Right lobe of liver (tissue), 6 donors: Measurements from ENCODE around the gene ELFN1. TPM values are rescaled to one million over a fixed set of nuclear protein-coding genes. Genes with fewer than 3 reads are reported as not detected.
A peak's percentile ranks its signal among the peaks of the same experiment; 100 is the strongest.

Source experiments
- ATAC-seq, 4 donors: fragments of 200-7000 bp; cut with Tn5 transposase; one replicate each; pipeline ENCODE4 v1.9.1; 2020; ENCODE audit warnings: mild to moderate bottlenecking in 4 of 4, moderate library complexity in 4 of 4
- DNase-seq, 3 donors: peaks; one replicate each; pipeline ENCODE4 v3.0.0-alpha.2; 2020
- H3K27ac ChIP-seq, 3 donors: fragments of 200-600 bp; one replicate each; pipeline ENCODE4 v1.8.0; 2022
- H3K27me3 ChIP-seq, 2 donors: fragments of 200-600 bp; one replicate each; pipeline ENCODE4 v1.8.0; 2022
- H3K36me3 ChIP-seq, 4 donors: fragments of 200-600 bp; sonication (generic) in 1 of 4; one replicate each; pipeline versions ENCODE4 v1.5.1 to v1.8.0; 2017 to 2022; ENCODE audit warnings: control low read depth in 1 of 4
- H3K4me1 ChIP-seq, 4 donors: fragments of 200-600 bp; sonication (generic) in 1 of 4; one replicate each; pipeline versions ENCODE4 v1.5.1 to v1.8.0; 2017 to 2022; ENCODE audit warnings: control low read depth in 1 of 4
- H3K4me3 ChIP-seq, 3 donors: fragments of 200-600 bp; one replicate each; pipeline ENCODE4 v1.8.0; 2022
- H3K9me3 ChIP-seq, 4 donors: fragments of 200-600 bp; sonication (generic) in 1 of 4; one replicate each; pipeline versions ENCODE4 v1.5.1 to v1.8.0; 2017 to 2022; ENCODE audit warnings: control low read depth in 1 of 4
- CTCF ChIP-seq, 4 donors: fragments of 200-600 bp in 3 of 4; fragments of 450-650 bp in 1 of 4; IDR thresholded peaks; one replicate each; pipeline versions ENCODE4 v1.5.1 to v1.8.0; 2016 to 2022; ENCODE audit warnings: antibody characterized with exemption in 4 of 4, mild to moderate bottlenecking in 2 of 4
- POLR2A ChIP-seq: fragments of 450-650 bp; IDR thresholded peaks from one replicate; pipeline ENCODE4 v1.6.1; 2017; ENCODE audit warnings: antibody characterized with exemption, mild to moderate bottlenecking
- WGBS: methylation state at CpG from one replicate; pipeline ENCODE4 v1.1.6; 2018; ENCODE audit warnings: low coverage, low lambda C conversion rate; ENCODE audit not compliant: insufficient coverage; ENCODE audit errors: missing lambda C conversion rate; 5-methylcytosine and 5-hydroxymethylcytosine counted together
- intact Hi-C, 2 donors: fragments of 100-400 bp; cut with DNase I; formaldehyde crosslinking; loops; one replicate each; pipeline versions ENCODE4 v1.11.2 to v1.14.1; 2022
- total RNA-seq, 6 experiments: library from RNA; depleted of rRNA in 2 of 6; stranded (reverse); fragments of >200 nt in 2 of 6; fragmentation: NEBNext Ultra II Directional in 3 of 6; extraction: Animal tissue kit (Norgen Biotek cat#: 25700) in 3 of 6; gene quantifications; one replicate each; pipeline versions ENCODE4 v1.1.0 to v1.2.4, GENCODE V29; 2016 to 2023
- donor health status: DM: no; HTN: yes; CAD: no.
- donor health status: DM: no; HTN: no; CAD: no.
- donor health status: DM: no; HTN: no; CAD: no.
- donor health status: DM: no; HTN: yes; CAD: no.
- donor health status: DM: no; HTN: yes; CAD: no.

Gene ELFN1
- total RNA-seq, 6 experiments from 2014 or later: 5.4 to 13.0 (median 7.5) TPM

- no peak for DNase-seq
Measured at GRCh38 chr7:1741751-1742554, 71.9 kb downstream of the ELFN1 start.

GRCh38 chr7:1742555-1743303, 72.7 kb downstream of the ELFN1 start:
- Histone ChIP-seq H3K4me3 (no peak overlapping the region), H3K27ac (no peak overlapping the region), H3K36me3 (no peaks in the 10 kb centered on the region), H3K27me3 (no peaks in the 10 kb centered on the region), H3K9me3 (no peaks in the 10 kb centered on the region), H3K4me1 (peaks cover 0 to 6% (median 0%) of the 10 kb centered on the region in 4 donors)
- 22% methylated on average over 10 of the region's 28 CpGs for WGBS
- DNase-seq: peak in 2 of 3 donors; percentile 69 to 77
- peak in 3 of 4 donors; percentile 60 to 66 (median 61) for ATAC-seq
- intact Hi-C loops: no loop called here
- TF ChIP-seq POLR2A (no peak), CTCF (IDR thresholded peaks at IDR 0.05) (no peak)

More at GRCh38 chr7:1741751-1742554, 71.9 kb downstream of the ELFN1 start:
- Histone ChIP-seq H3K9me3 (no peaks in the 10 kb centered on the region), H3K27me3 (no peaks in the 10 kb centered on the region), H3K27ac (no peak overlapping the region), H3K4me3 (no peak overlapping the region), H3K4me1 (peaks cover 0 to 6% (median 0%) of the 10 kb centered on the region in 4 donors), H3K36me3 (no peaks in the 10 kb centered on the region)
- WGBS: no CpG with 5 or more reads among the region's 33 CpGs
- ATAC-seq: peak in 3 of 4 donors; percentile 18 to 43 (median 33)
- TF ChIP-seq POLR2A: no peak
- no peak for TF ChIP-seq CTCF (IDR thresholded peaks at IDR 0.05)
- intact Hi-C loops: no loop called here

GRCh38 chr7:1743481-1744230, 73.6 kb downstream of the ELFN1 start:
- H3K4me1 ChIP-seq: peaks cover 0 to 6% (median 0%) of the 10 kb centered on the region in 4 donors
- 90% methylated on average over 2 of the region's 37 CpGs for WGBS
- TF ChIP-seq POLR2A: no peak
- TF ChIP-seq CTCF (IDR thresholded peaks at IDR 0.05): no peak
- no peaks in the 10 kb centered on the region for H3K9me3 ChIP-seq
- intact Hi-C loops: no loop called here
- no peak for ATAC-seq
- H3K36me3 ChIP-seq: no peaks in the 10 kb centered on the region
- H3K27me3 ChIP-seq: no peaks in the 10 kb centered on the region
- H3K4me3 ChIP-seq: no peak overlapping the region
- H3K27ac ChIP-seq: no peak overlapping the region
- no peak for DNase-seq

GRCh38 chr7:1744296-1745017, 74.4 kb downstream of the ELFN1 start:
- Histone ChIP-seq H3K27ac (no peak overlapping the region), H3K4me3 (no peak overlapping the region), H3K4me1 (peaks cover 0 to 6% (median 0%) of the 10 kb centered on the region in 4 donors), H3K27me3 (no peaks in the 10 kb centered on the region), H3K9me3 (no peaks in the 10 kb centered on the region), H3K36me3 (no peaks in the 10 kb centered on the region)
- intact Hi-C loops: no loop called here
- WGBS: no CpG with 5 or more reads among the region's 56 CpGs
- ATAC-seq: no peak
- no peak for TF ChIP-seq POLR2A
- TF ChIP-seq CTCF (IDR thresholded peaks at IDR 0.05): no peak
- no peak for DNase-seq
